Ovary (tissue), 9 donors: ENCODE data around the gene TMEM266. TPM values are rescaled to one million over a fixed set of nuclear protein-coding genes. Genes with fewer than 3 reads are reported as not detected.

Experiments
- DNase-seq, 5 donors: peaks; one replicate each; pipeline ENCODE4 v3.0.0-alpha.2; 2019 to 2020
- H3K27ac ChIP-seq, 2 donors: fragments of 200-600 bp; one replicate each; pipeline versions ENCODE4 v1.5.1 to v1.8.0; 2019 to 2022
- H3K27me3 ChIP-seq: fragments of 200-600 bp; one replicate; pipeline ENCODE4 v1.8.0; 2022
- H3K36me3 ChIP-seq: fragments of 200-600 bp; sonication (generic); one replicate; pipeline ENCODE4 v1.5.1; 2019
- H3K4me1 ChIP-seq: one replicate; pipeline ENCODE4 v1.8.1; 2013; ENCODE audit warnings: mild to moderate bottlenecking, moderate library complexity; ENCODE audit not compliant: insufficient read depth
- H3K4me3 ChIP-seq: fragments of 200-600 bp; sonication (generic); one replicate; pipeline ENCODE4 v1.5.1; 2017
- H3K9me3 ChIP-seq, 2 donors: fragments of 200-600 bp in 1 of 2; sonication (generic) in 1 of 2; one replicate each; pipeline versions ENCODE4 v1.5.1 to v1.8.1; 2013 to 2019; ENCODE audit warnings: mild to moderate bottlenecking in 1 of 2, moderate library complexity in 1 of 2
- EP300 ChIP-seq: sonication (generic); formaldehyde crosslinking; IDR thresholded peaks from one replicate; pipeline ENCODE4 v1.6.1; 2017; ENCODE audit warnings: antibody characterized with exemption
- POLR2A ChIP-seq: fragments of 450-650 bp; IDR thresholded peaks from one replicate; pipeline ENCODE4 v1.6.1; 2017; ENCODE audit warnings: antibody characterized with exemption, mild to moderate bottlenecking, moderate library complexity
- WGBS, 3 donors: extraction: QIAGEN DNeasy Blood & Tissue Kit in 1 of 3; methylation state at CpG; one replicate each; pipeline versions ENCODE4 v1.1.5 to v1.1.7; 2013 to 2017; 5-methylcytosine and 5-hydroxymethylcytosine counted together
- intact Hi-C, 4 donors: fragments of 100-400 bp; cut with DNase I; formaldehyde crosslinking; loops; one replicate each; pipeline versions ENCODE4 v1.11.0 to v1.15.1; 2022 to 2023
- polyA plus RNA-seq, 2 donors: library from polyadenylated mRNA; stranded (reverse); fragments of 200-250 nt in 1 of 2; fragments of 350-450 nt in 1 of 2; fragmentation: Illumina TruSeq in 1 of 2; extraction: RNeasy Lipid Tissue Mini Kit (QIAGEN cat#74804) in 1 of 2; gene quantifications; one replicate each; pipeline ENCODE4 v1.2.3, GENCODE V29; 2013 to 2014
- total RNA-seq, 7 donors: library from RNA; depleted of rRNA in 2 of 7; stranded (reverse); fragments of >200 nt in 2 of 7; fragmentation: NEBNext Ultra II Directional in 3 of 7; extraction: Animal tissue kit (Norgen Biotek cat#: 25700) in 3 of 7; gene quantifications; one replicate each; pipeline versions ENCODE4 v1.1.0 to v1.2.4, GENCODE V29; 2016 to 2023
- TF ChIP-seq, protein P1 (sequence below), 3 donors: fragments of 450-650 bp in 2 of 3; fragments of 200-600 bp in 1 of 3; IDR thresholded peaks; one replicate each; pipeline versions ENCODE4 v1.5.1 to v1.8.0; 2016 to 2022; ENCODE audit warnings: antibody characterized with exemption in 3 of 3, mild to moderate bottlenecking in 1 of 3
- donor health status: DM: no; HTN: no; CAD: no; lungs with moderate emphysema.
- donor health status: DM: no; HTN: no; CAD: no.
- donor health status: Bipolar disorder and iron deficiency.
- donor health status: DM: yes; HTN: yes; CAD: no.
- donor health status: DM: no; HTN: no; CAD: no.
- donor health status: DM: yes; HTN: yes; CAD: no.

Gene TMEM266
- total and polyA plus RNA-seq, 9 donors = 0.11 to 0.13 TPM; not detected in 7

GRCh38 chr15:76084256-76084655 is 24.5 kb downstream of the TMEM266 start:
- intact Hi-C loops = loop anchor here in 2 of 4 donors (5.0 to 10.0 kb wide), 2 partner anchors 59 to 153 kb away; no protein-coding TSS in a partner anchor
- no peak overlapping the region for H3K27ac ChIP-seq
- no peaks in the 10 kb centered on the region for H3K27me3 ChIP-seq
- WGBS, 3 donors = 75 to 81% (median 78%) methylated on average over 2 of the region's 2 CpGs
- no peaks in the 10 kb centered on the region for H3K4me1 ChIP-seq
- no peaks in the 10 kb centered on the region for H3K9me3 ChIP-seq
- H3K36me3 ChIP-seq = no peaks in the 10 kb centered on the region
- TF ChIP-seq, protein P1, sequence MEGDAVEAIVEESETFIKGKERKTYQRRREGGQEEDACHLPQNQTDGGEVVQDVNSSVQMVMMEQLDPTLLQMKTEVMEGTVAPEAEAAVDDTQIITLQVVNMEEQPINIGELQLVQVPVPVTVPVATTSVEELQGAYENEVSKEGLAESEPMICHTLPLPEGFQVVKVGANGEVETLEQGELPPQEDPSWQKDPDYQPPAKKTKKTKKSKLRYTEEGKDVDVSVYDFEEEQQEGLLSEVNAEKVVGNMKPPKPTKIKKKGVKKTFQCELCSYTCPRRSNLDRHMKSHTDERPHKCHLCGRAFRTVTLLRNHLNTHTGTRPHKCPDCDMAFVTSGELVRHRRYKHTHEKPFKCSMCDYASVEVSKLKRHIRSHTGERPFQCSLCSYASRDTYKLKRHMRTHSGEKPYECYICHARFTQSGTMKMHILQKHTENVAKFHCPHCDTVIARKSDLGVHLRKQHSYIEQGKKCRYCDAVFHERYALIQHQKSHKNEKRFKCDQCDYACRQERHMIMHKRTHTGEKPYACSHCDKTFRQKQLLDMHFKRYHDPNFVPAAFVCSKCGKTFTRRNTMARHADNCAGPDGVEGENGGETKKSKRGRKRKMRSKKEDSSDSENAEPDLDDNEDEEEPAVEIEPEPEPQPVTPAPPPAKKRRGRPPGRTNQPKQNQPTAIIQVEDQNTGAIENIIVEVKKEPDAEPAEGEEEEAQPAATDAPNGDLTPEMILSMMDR (IDR thresholded peaks at IDR 0.05) = no peak
- no peak for DNase-seq
- H3K4me3 ChIP-seq = no peak overlapping the region

- intact Hi-C loops = no loop called here
- Histone ChIP-seq H3K4me3 (no peak overlapping the region), H3K27ac (no peak overlapping the region), H3K27me3 (no peaks in the 10 kb centered on the region), H3K36me3 (no peaks in the 10 kb centered on the region), H3K4me1 (no peaks in the 10 kb centered on the region), H3K9me3 (no peaks in the 10 kb centered on the region)
- TF ChIP-seq POLR2A (no peak), EP300 (no peak)
- TF ChIP-seq, protein P1 (IDR thresholded peaks at IDR 0.05) = no peak
- WGBS, 3 donors = 19 to 21% (median 20%) methylated on average over 3 of the region's 3 CpGs
- no peak for DNase-seq
Observed at GRCh38 chr15:76098685-76099084, 38.9 kb downstream of the TMEM266 start.

- Histone ChIP-seq H3K4me1 (no peaks in the 10 kb centered on the region), H3K9me3 (no peaks in the 10 kb centered on the region), H3K27ac (no peak overlapping the region), H3K27me3 (no peaks in the 10 kb centered on the region), H3K36me3 (no peaks in the 10 kb centered on the region), H3K4me3 (no peak overlapping the region)
- WGBS, 3 donors = 75 to 88% (median 81%) methylated on average over 8 of the region's 8 CpGs
- no peak for DNase-seq
- TF ChIP-seq, protein P1 (IDR thresholded peaks at IDR 0.05) = no peak
- TF ChIP-seq POLR2A = no peak
- TF ChIP-seq EP300 = no peak
- intact Hi-C loops = no loop called here
Observed at GRCh38 chr15:76099388-76099787, 39.6 kb downstream of the TMEM266 start.

DNA sequence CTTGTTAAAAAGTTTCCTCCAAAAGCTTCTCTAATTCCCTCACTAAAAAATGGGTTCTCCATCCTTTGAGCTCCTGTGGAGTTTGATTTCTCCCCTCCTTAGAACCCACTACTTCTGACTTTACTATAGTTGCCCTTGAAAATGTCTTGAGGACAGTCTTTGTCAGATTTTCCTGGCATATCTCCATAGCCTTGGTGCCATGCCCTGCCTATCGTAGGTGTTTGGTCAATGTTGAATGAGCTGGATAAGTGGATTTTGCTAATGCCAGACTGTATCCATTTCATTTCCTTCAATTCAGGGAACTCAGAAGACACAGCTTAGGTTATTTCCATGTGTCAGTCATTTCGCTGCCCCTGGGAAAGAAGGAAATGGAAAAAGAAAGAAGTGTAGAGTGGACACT is 40.6 kb downstream of the TMEM266 start:
- no peaks in the 10 kb centered on the region for H3K9me3 ChIP-seq
- WGBS, 3 donors = 86 to 93% (median 91%) methylated on average over 2 of the region's 2 CpGs
- no peaks in the 10 kb centered on the region for H3K27me3 ChIP-seq
- no peak for TF ChIP-seq POLR2A
- TF ChIP-seq EP300 = no peak
- TF ChIP-seq, protein P1 (IDR thresholded peaks at IDR 0.05) = no peak
- H3K4me3 ChIP-seq = no peak overlapping the region
- H3K4me1 ChIP-seq = no peaks in the 10 kb centered on the region
- no peaks in the 10 kb centered on the region for H3K36me3 ChIP-seq
- DNase-seq = no peak
- intact Hi-C loops = loop anchor here in 1 of 4 donors (10.0 kb wide), 1 partner anchor 56 kb away; no protein-coding TSS in a partner anchor
- H3K27ac ChIP-seq = no peak overlapping the region
